Iris pigment epithelial cell (primary cell): Measurements from ENCODE around the gene KLK5.

ENCODE experiments used
- DNase-seq: peaks from one replicate; pipeline ENCODE4 v3.0.0-alpha.2; 2011; ENCODE audit warnings: low read depth

Gene KLK5

GRCh38 chr19:50968716-50969412 is 16.0 kb upstream of the KLK5 start:
- DNase-seq: no peak

GRCh38 chr19:50967929-50968715 is 15.3 kb upstream of the KLK5 start:
- no peak for DNase-seq

- DNase-seq: no peak
Measured at GRCh38 chr19:50964266-50964665, 11.4 kb upstream of the KLK5 start.

GRCh38 chr19:50963381-50963780 is 10.5 kb upstream of the KLK5 start:
- DNase-seq: no peak

DNA sequence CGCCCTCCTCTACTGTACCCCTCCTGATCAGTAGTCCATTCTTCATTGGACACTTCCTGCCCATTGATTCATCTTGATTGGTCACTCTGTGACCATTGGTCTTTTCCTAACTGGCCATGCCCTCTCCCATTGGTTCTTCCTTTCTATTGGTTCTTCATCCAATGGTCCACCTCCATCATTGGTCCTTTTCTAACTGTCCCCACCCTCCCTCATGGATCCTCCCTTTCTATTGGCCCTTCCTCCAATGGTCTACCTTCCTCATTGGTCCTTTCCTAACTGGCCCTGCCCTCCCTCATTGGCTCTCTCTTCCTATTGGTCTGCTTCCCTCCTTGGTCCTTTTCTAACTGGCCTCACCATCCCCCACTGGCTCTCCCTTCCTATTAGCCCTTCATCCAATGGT is 9.4 kb upstream of the KLK5 start:
- DNase-seq: no peak

DNA sequence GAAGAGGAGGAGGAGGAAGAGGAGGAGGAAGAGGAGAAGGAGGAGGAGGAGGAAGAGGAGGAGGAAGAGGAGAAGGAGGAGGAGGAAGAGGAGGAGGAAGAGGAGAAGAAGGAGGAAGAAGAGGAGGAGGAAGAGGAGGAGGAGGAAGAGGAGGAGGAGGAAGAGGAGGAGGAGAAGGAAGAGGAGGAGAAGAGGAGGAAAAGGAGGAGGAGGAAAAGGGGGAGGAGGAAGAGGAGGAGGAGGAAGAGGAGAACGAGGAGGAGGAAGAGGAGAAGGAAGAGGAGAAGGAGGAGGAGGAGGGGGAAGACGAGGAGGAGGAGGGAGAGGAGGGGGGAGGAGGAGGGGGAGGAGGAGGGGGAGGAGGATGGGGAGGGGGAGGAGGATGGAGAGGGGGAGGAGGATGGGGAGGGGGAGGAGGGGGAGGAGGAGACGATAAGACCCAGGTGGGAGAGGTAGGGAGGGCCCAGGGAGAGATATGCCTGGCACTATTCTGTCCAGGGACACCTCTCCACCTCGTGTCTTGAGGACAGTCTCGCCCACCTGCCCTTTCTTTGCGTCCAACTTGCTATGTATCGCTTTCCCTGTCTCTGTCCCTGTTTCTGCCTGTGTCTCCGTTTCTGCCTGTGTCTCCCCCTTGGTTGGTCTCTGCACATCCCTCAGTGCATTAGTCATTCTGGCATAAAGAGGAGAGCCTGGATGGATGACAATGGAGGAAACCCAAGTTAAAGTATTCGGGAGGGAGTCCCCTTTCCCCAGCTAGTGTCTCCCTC is 7.1 kb upstream of the KLK5 start:
- DNase-seq: no peak

DNA sequence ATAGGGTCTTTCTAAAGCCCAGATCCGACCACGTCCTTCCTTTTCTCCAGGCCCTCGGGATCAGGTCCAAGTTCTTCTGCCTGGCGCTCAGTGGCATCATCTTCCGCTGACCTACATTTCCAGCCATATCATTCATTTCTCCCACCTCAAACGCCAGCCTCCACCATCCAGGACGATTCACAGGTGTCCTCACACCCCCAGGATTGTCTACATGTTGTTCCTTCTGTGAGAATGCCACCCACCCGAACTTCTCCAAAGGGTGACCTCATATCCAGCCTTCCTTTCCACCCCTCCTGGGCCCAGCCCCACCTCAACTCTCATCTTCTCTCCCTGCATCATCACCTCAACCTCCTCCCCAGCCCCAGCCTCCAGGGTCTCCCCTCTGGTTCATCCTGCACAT is 4.7 kb upstream of the KLK5 start:
- DNase-seq: no peak

DNA sequence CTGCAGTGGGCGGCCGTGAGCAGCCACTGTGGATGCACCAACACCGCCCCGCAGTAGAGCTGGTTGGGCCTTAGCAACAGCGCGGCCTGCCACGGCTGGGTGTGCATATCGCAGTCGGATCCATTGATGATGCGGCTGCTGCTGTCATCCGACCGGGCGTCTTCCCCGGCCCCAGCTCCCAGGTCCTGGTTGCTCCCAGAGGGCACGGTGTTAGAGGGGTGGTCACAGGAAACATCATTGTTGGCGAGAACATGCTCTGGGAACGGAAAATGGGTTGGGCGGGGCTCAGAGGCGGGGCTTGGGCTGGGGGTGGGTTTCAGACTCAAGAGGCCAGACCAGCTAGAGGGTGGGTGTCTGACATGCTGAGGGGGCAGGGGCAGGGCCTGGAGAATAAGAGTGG is 3.0 kb downstream of the KLK5 start:
- DNase-seq: no peak

GRCh38 chr19:50947123-50947522 is 5.7 kb downstream of the KLK5 start:
- DNase-seq: no peak

- no peak for DNase-seq
Measured at GRCh38 chr19:50944795-50945194, 8.0 kb downstream of the KLK5 start.

- no peak for DNase-seq
Measured at GRCh38 chr19:50943074-50943828, 9.6 kb downstream of the KLK5 start.

- no peak for DNase-seq
Measured at GRCh38 chr19:50939596-50939995, 13.2 kb downstream of the KLK5 start.

- peak; percentile 50 for DNase-seq
Measured at GRCh38 chr19:50933640-50934039, 19.2 kb downstream of the KLK5 start.

DNA sequence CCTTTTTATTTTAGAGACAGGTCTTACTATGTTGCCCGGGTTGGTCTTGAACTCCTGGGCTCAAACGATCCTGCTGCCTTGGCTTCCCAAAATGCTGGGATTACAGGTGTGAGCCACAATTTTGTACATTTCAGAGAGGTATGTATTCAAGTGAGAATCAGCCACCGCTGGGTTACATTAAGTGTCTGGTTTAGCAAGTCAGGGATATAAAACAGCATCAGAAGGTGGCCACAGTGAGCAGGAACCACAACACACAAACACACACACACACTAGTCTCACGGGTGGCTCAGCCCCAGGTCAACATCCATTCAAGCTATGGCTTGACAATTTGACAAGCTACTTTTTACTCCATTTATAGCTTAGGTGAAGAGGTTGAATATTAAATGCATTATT is 20.2 kb downstream of the KLK5 start:
- no peak for DNase-seq

DNA sequence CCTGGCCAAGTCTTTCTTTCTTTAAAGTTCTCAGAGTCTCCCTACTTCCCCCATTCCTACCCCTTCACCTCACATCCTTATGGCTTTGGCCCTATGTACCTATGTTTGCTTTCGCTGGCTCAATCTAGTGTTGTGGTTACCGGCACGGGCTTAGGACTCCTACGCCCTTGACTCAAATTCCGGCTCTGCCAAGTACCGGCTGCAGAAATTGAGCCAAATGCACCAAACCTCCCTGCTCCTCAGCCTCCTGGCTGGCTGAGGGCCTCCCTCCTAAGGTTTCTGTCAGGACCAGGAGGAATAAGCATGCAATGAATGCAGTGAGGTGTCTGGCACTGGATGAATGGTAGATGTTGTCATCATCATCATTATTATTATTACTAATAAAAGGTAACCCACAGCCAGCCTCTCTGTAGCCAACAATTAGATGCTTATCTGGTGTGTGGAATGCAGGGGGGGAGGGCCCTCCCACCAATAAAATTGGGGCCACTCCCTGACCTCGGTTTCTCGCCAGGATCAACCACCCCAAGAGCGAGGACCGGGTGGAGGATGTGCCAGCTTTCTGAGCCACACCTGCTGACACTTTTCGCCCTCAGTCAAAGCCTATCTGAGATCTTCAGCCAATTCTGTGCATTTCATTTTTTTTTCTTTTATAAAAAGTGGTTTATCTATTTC is 20.7 kb downstream of the KLK5 start:
- DNase-seq: no peak

DNA sequence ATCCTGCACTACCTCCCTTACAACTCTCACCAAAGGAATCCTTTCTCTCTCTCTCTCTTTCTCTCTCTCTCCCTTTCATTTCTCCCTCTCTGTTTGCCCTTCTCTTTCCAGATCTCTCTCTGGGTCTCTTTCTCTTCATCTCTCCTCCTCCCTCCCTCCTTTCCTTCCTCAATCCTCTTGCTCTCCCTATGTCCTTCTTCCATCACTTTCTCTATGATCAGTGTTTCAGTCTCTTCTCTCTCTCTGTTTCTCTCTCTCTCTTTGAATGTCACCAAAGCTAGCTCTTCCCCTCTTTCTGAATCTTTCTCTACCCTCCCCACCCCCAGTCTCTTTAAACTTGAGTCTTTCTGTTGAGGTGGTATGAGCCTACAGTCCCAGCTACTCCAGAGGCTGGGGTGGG is 21.8 kb downstream of the KLK5 start:
- DNase-seq: no peak

- DNase-seq: no peak
Measured at GRCh38 chr19:50928831-50929230, 24.0 kb downstream of the KLK5 start.

- DNase-seq: no peak
Measured at GRCh38 chr19:50926144-50926543, 26.7 kb downstream of the KLK5 start.

DNA sequence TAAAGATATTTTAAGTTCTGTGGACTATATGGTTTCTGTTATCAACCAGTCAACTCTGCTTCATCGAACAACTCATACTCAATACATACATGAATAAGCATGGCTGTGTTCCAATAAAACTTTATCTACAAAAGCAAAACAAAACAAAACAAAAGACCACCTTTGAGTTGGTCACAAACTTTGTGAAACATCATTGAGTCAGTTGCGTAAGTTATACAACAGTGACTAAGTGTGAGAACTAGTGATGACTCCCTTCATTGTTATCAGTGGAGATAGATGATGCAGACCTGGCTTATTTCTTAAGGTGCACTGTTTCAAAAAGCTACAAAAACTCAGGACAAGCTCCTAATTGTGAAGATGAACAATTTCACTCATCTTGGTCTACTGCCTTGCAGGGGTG is 27.1 kb downstream of the KLK5 start:
- DNase-seq: peak; percentile 36

DNA sequence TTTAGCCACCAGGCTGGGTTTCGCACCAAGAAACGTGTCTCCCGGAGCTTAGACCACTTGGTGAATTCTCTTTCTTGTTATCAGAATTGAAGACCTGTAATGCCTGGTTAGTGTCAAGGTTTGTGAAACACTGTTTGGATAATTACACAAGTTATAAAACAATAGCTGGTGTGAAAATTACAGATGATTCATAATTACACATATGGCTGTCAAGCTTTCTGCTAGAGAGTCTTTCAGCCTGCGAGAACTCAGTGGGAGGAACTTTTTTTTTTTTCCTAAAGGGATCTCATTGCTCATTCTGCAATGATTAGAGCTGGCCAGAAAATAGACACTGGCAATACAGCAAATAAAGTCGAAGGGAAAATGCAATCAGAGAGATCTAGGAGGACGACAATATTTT is 28.3 kb downstream of the KLK5 start:
- no peak for DNase-seq

- peak; percentile 70 for DNase-seq
Measured at GRCh38 chr19:50922317-50922853, 30.5 kb downstream of the KLK5 start.
